Activated T-cell treated with anti-CD3 and anti-CD28 coated beads, Interleukin-2, amount 50 U/mL, for 72 hours (primary cell): ENCODE data around the gene ASIC4. TPM values are rescaled to one million over a fixed set of nuclear protein-coding genes. Genes with fewer than 3 reads are reported as not detected.
A peak's percentile ranks its signal among the peaks of the same experiment; 100 is the strongest.

ENCODE experiments used
- ATAC-seq, 2 donors: fragments of 150-1000 bp; cut with Tn5 transposase; replicated peaks in 1 of 2; 2 replicates each; pipeline ENCODE4 v1.10.0; 2021; ENCODE audit warnings: moderate library complexity in 2 of 2, mild to moderate bottlenecking in 1 of 2
- DNase-seq, 2 donors: peaks; one replicate each; pipeline ENCODE4 v3.0.0; 2021 to 2022; ENCODE audit warnings: mixed read lengths in 1 of 2
- H3K27ac Mint-ChIP-seq: one replicate; pipeline ENCODE4 v1.8.0; 2022; ENCODE audit warnings: mild to moderate bottlenecking, moderate library complexity, mixed read lengths
- H3K27me3 Mint-ChIP-seq: one replicate; pipeline ENCODE4 v1.8.0; 2022; ENCODE audit warnings: low read depth, mixed read lengths
- H3K36me3 Mint-ChIP-seq, 2 donors: one replicate each; pipeline ENCODE4 v1.8.0; 2022; ENCODE audit warnings: mixed read lengths in 2 of 2, mild to moderate bottlenecking in 1 of 2; ENCODE audit not compliant: insufficient read depth in 2 of 2
- H3K4me1 Mint-ChIP-seq: one replicate; pipeline ENCODE4 v1.8.0; 2022; ENCODE audit warnings: low read depth, mixed read lengths
- H3K4me3 Mint-ChIP-seq, 2 donors: one replicate each; pipeline ENCODE4 v1.8.0; 2022; ENCODE audit warnings: mild to moderate bottlenecking in 2 of 2, mixed read lengths in 2 of 2, moderate library complexity in 2 of 2
- H3K9me3 Mint-ChIP-seq, 2 donors: one replicate each; pipeline ENCODE4 v1.8.0; 2022; ENCODE audit warnings: mixed read lengths in 2 of 2
- total RNA-seq, 2 donors: library from RNA; stranded (reverse); gene quantifications; one replicate each; pipeline ENCODE4 v1.2.3, GENCODE V29; 2022

Gene ASIC4
- total RNA-seq, 2 donors from 2014 or later, result 0.19 to 0.30 TPM

DNA sequence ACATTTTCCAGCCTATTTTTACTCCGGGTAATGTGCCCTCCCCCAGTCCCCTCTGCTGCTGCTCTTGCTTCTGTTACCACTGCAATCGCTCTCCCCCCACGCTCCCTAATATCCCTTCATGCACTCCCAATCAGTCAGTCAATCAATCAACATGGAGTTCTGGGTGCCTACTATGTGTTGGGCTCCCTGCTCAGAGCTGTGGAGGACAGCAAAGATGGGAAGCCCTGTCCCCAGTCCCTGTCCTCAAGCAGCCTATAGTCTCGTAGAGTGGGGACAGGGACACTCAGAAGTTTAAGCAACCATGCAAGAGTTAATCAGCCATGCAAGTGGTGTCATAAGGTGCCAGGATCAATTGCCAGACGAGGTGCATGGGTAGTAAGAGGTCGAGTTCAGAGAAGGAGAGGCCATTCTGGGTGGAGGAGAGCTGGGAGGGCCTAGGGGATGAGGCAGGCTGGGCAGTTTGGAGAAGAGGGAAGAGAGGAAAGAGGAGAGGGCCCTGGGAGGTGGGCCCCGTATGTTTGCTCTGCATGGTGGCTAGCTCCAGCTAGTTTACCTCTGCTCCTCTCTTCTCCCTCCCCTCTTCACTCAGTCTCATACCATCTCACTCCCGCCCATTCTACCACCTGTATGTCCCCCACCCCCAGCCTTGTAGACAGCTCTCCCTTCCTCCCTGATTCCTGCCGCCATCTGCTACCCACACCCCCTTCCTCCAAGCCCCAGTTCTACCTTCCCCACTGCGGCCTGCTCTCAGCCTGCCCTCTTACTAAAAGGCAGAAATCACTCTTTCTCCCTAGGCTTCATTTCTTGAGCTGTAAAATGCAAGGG lies 3.9 kb downstream of the ASIC4 start:
- H3K27me3 Mint-ChIP-seq, result peaks cover 79% of the 10 kb centered on the region
- H3K4me3 Mint-ChIP-seq, result no peak overlapping the region
- DNase-seq (no peak), ATAC-seq (no peak)
- H3K4me1 Mint-ChIP-seq, result peaks cover 22% of the 10 kb centered on the region
- no peaks in the 10 kb centered on the region for H3K9me3 Mint-ChIP-seq
- H3K27ac Mint-ChIP-seq, result no peak overlapping the region
- no peaks in the 10 kb centered on the region for H3K36me3 Mint-ChIP-seq

DNA sequence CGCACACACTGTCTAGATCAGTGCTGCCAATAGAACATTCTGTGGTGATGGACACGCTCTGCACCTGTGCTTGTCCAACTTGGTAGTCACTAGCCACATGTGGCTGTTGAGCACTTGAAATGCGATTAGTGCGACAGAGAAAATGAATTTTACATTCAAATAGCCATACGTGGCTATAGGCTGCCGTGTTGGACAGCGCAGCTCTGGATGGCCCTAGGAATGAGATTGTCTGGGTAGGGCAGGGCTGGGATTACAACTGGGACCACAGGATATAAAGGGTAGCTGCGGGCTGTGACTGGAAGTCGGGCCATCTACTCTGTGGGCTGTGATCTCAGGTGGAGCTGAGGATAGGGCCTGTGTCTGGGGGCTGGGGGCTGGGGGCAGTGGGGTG lies 5.2 kb downstream of the ASIC4 start:
- H3K27ac Mint-ChIP-seq, result no peak overlapping the region
- H3K9me3 Mint-ChIP-seq, result no peaks in the 10 kb centered on the region
- no peak for ATAC-seq
- no peaks in the 10 kb centered on the region for H3K36me3 Mint-ChIP-seq
- H3K4me1 Mint-ChIP-seq, result peaks cover 18% of the 10 kb centered on the region
- H3K27me3 Mint-ChIP-seq, result peaks cover 78% of the 10 kb centered on the region
- H3K4me3 Mint-ChIP-seq, result no peak overlapping the region
- DNase-seq, result no peak

- Mint-ChIP-seq H3K36me3 (no peaks in the 10 kb centered on the region), H3K27ac (no peak overlapping the region), H3K4me3 (no peak overlapping the region), H3K9me3 (no peaks in the 10 kb centered on the region), H3K4me1 (peaks cover 18% of the 10 kb centered on the region), H3K27me3 (peaks cover 84% of the 10 kb centered on the region)
- DNase-seq, result no peak
- ATAC-seq, result no peak
Measured at GRCh38 chr2:219520079-219520478, 5.8 kb downstream of the ASIC4 start.

DNA sequence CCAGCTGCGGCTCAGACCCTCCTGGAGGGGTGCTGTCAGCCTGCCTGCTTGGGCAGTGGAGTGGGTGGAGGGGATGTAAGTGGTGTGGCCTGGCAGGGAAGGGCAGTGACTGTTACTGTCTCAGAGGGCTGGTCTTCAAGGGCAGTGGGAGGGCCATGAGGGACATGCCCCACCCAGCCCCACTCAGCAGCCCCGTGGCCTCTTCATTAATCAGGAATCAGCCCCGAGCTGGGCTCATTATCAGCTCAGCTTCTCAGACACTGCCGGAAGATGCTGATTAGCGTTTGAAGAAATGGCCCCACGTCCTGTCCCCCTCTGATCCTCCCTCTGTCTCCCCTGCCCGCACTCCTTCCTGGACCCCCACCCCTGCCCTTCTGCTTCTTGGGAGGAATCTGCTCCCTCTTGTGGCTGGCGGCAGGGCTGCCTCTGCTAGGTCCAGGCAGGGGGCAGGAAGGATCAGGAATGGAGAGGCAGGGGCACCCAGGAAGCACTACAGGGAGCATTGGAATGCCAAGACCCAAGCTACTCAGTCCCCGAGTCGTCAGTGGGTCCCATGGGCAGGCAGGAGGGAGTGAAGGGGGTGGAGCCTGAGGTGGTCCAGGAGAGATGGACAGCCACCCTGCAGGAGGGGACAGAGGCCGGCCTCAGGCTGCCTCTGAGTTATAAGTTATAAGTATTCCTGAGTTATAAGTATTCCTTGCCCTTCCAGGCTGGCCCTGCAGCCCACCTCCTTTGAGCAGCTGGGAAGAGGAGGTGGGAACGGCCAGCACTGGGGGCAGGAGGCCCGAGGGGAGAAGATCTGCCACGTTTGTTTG lies 7.0 kb downstream of the ASIC4 start:
- peak; percentile 21 to 25 for ATAC-seq

DNA sequence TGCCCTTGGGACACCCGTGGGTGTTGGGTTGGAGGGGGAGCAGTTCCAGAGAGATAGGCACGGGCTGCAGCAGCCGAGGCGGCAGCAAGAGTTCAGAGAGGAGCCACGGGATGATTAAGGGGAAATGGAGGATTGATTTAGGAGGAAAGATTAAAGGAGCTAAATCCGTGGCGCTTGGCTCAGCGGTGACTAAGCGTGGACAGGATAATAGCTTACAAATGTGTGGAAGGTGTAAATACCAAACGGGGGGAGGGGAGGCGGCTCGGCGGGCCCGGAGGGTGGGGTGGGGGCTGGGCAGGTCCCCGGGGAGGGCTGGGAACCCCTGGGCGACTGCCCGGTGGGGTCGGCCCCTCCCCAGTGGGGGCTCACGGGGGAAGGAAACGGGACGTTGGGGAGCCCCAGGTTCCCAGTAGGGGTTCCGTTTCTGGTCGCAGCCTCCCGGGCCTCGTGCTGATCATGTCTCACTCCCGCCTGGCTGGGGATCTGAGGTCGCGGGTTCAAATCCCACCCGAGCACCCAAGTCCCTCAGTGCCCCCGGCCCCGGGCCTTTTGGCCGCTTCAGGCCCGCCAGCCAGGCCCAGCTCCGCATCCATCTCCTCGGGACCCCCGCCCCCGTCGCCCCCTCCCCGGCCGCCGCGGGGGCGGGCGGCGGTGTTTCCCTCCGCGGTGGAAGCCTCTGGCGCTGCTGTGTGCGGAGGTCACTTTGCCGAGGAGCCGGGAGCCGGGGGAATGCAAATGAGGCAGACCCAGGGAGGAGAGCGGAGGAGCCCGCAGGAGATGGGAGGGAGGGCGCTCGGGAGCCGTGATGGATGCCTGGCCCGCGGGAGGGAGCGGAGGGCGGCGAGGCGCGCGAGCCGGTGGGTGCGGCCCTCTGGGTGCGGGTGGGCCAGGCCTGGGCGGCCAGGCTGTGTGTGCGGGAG lies 8.1 kb downstream of the ASIC4 start:
- peak overlapping the region; percentile 21 to 52 for H3K4me3 Mint-ChIP-seq
- H3K9me3 Mint-ChIP-seq, result no peaks in the 10 kb centered on the region

More for the DNA sequence above, 7.0 kb downstream of the ASIC4 start:
- no peaks in the 10 kb centered on the region for H3K36me3 Mint-ChIP-seq
- no peak for DNase-seq
- H3K4me3 Mint-ChIP-seq, result peak overlapping the region in 1 of 2 donors; percentile 52
- peaks cover 85% of the 10 kb centered on the region for H3K27me3 Mint-ChIP-seq
- no peak overlapping the region for H3K27ac Mint-ChIP-seq
- peaks cover 18% of the 10 kb centered on the region for H3K4me1 Mint-ChIP-seq
- no peaks in the 10 kb centered on the region for H3K9me3 Mint-ChIP-seq

DNA sequence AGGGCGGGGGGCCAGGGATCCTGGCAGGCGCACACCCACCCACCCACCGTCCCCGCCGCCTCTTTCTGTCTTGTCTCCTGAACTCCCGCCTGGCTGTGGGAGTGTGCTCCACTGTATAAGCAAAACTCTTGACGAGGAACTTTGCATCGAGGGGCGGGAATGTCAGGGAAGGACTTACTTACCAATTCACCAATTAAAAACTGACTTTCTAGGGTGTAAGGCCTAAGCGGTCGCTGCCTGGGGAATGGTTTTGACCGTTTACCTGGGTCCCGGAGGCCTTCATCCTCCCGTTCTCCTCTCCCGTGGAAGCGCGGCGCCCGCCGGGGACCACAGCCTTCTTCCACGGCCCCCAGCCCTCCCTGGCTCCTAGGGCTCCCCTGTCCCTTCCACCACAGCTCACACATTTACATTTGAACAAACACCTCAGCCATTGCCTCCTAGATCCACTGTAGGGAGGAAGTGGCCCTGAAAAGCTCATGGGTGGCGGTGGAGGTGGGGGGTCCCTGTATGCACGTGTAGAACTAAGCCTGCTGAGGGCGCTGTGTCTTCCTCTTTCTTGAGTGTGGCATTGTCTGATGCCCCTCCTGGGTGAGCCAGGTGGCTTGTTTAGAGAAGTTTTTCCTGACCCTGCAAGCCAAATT lies 8.9 kb downstream of the ASIC4 start:
- Mint-ChIP-seq H3K27ac (no peak overlapping the region), H3K27me3 (peaks cover 83% of the 10 kb centered on the region), H3K4me3 (peak overlapping the region; percentile 47 to 53), H3K4me1 (peaks cover 18% of the 10 kb centered on the region), H3K36me3 (no peaks in the 10 kb centered on the region), H3K9me3 (no peaks in the 10 kb centered on the region)
- DNase-seq (no peak), ATAC-seq (peak in 1 of 2 donors; percentile 5)

More for the DNA sequence above, 8.1 kb downstream of the ASIC4 start:
- H3K36me3 Mint-ChIP-seq, result no peaks in the 10 kb centered on the region
- peaks cover 18% of the 10 kb centered on the region for H3K4me1 Mint-ChIP-seq
- H3K27me3 Mint-ChIP-seq, result peaks cover 83% of the 10 kb centered on the region
- no peak overlapping the region for H3K27ac Mint-ChIP-seq
- no peak for DNase-seq
- ATAC-seq, result peak in 1 of 2 donors; percentile 5

DNA sequence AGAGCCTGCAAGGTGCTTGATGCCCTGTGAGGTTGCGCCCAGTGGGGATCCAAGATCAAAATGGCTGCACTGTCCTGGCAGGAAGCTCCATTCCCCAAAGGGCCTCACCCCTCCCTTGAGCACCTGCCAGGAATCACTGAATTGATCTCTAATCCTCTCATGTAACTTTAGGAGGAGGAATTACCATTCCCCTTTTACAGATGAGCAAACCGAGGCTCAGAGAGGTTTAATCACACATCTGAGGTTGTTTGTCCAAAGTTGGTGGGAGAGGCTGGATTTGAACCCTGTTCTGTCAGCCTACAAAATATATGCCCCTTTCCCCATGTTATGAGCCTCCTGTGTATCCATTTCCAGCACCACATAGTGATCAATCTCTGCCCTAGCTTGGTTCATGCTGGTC lies 10.5 kb downstream of the ASIC4 start:
- Mint-ChIP-seq H3K27me3 (peaks cover 88% of the 10 kb centered on the region), H3K9me3 (no peaks in the 10 kb centered on the region), H3K4me3 (no peak overlapping the region), H3K27ac (no peak overlapping the region), H3K4me1 (peaks cover 18% of the 10 kb centered on the region), H3K36me3 (no peaks in the 10 kb centered on the region)
- DNase-seq (no peak), ATAC-seq (no peak)

DNA sequence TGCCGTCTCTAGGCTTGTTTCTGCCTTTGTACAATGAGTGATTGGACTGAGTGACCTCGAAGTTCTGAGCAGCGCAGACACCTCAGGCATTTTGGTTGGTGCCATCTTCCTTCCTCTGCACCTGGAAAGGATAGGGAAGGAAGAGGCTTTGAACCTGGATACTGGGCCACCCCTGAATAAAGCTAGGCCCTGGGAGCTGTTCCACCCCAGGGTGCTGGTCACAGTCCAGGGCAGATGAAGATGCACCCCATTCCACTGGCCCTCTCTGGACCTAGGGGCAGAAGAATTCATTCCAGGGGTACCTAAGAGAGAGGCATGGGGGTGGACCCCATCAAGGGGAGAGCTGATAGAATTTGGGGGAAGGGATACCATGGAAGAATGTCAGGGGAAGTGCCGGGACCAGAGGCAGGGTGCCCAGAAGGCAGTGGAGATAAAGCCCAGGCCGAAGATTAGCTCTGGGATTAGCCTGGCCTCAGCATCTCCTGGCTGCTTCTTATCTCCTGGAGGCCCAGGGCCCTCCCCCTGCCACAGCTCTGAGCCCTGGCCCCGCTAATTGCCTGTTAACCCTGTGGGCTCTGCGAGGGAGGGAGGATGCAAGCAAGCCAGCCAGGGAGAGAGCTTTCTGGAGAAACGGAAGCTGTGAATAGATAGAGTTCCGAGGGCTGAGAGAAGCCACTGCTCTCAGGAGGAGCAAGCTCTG lies 11.4 kb downstream of the ASIC4 start:
- H3K4me3 Mint-ChIP-seq, result no peak overlapping the region
- H3K4me1 Mint-ChIP-seq, result peaks cover 24% of the 10 kb centered on the region
- H3K36me3 Mint-ChIP-seq, result no peaks in the 10 kb centered on the region
- no peak for ATAC-seq
- peaks cover 90% of the 10 kb centered on the region for H3K27me3 Mint-ChIP-seq
- H3K9me3 Mint-ChIP-seq, result no peaks in the 10 kb centered on the region
- no peak for DNase-seq
- no peak overlapping the region for H3K27ac Mint-ChIP-seq

DNA sequence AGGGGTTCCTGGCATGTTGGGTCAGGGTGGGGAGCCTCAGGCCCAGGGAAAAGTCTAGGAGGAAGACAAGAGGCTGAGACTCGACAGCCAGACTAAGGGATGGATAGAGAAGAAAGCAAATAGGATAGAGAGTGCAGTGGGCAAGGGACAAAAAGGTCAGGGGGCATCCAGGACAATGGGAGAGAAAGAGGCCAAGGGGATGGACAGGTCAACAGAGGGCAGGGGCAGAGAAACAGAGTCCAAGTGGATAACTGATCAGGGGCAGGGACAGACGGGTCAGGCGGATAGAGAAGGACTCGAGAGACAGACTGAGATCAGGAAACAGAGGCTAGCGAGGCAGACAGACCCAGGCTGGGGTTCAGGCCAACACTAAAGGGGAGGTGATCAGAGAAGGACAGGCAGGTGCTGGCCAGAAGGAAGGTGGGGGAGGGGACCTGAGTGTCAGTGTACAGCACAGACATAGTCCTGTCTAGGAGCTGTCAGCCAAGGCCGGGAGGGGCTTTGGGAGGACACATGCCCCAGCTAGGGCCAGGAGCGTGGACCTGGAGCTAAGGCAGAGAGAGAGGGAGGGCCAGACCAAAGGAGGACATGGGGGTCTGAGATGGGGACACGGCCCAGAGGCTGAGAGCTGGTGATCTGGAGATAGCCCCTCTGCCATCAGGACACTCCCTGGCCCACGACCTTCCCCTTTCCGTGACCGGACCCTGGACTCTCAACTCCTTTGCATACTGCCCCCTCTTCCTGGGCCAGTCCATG lies 12.2 kb downstream of the ASIC4 start:
- H3K36me3 Mint-ChIP-seq, result no peaks in the 10 kb centered on the region
- no peak overlapping the region for H3K4me3 Mint-ChIP-seq
- H3K9me3 Mint-ChIP-seq, result no peaks in the 10 kb centered on the region
- ATAC-seq (no peak), DNase-seq (no peak)
- H3K27me3 Mint-ChIP-seq, result peaks cover 90% of the 10 kb centered on the region
- no peak overlapping the region for H3K27ac Mint-ChIP-seq
- peaks cover 21% of the 10 kb centered on the region for H3K4me1 Mint-ChIP-seq

DNA sequence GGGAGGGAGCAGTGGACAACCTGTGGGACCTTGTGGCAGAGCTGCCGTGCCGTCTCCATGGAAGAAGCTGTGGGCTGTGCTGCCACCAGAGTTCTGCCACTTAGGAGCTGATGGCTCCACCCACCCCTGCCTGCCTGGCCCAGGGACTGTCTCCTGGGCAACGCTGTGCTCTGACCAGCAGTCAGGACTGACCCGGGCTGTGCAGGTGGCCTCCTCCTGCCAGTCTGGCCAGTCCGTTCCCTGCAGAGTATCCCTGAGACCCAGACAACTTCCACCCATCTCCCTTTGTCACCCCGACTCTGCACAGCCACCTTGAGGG lies 12.8 kb downstream of the ASIC4 start:
- H3K36me3 Mint-ChIP-seq, result no peaks in the 10 kb centered on the region

GRCh38 chr2:219527472-219527871 lies 13.2 kb downstream of the ASIC4 start:
- H3K36me3 Mint-ChIP-seq, result no peaks in the 10 kb centered on the region
- ATAC-seq (no peak), DNase-seq (no peak)
- H3K4me1 Mint-ChIP-seq, result peaks cover 14% of the 10 kb centered on the region
- no peak overlapping the region for H3K4me3 Mint-ChIP-seq
- H3K9me3 Mint-ChIP-seq, result no peaks in the 10 kb centered on the region
- H3K27me3 Mint-ChIP-seq, result peaks cover 83% of the 10 kb centered on the region
- H3K27ac Mint-ChIP-seq, result no peak overlapping the region

More for the DNA sequence above, 12.8 kb downstream of the ASIC4 start:
- Mint-ChIP-seq H3K27me3 (peaks cover 87% of the 10 kb centered on the region), H3K9me3 (no peaks in the 10 kb centered on the region), H3K4me3 (no peak overlapping the region), H3K27ac (no peak overlapping the region), H3K4me1 (peaks cover 15% of the 10 kb centered on the region)
- no peak for DNase-seq
- ATAC-seq, result no peak
